HepG2 (cell line): Measurements from ENCODE around the gene DPM2. TPM values are rescaled to one million over a fixed set of nuclear protein-coding genes. Genes with fewer than 3 reads are reported as not detected.

ENCODE experiments used
- CREB3 ChIP-seq: sonication (generic); formaldehyde crosslinking; IDR thresholded peaks from 2 replicates; pipeline ENCODE4 v1.5.0; 2020; ENCODE audit warnings: missing genetic modification reagents
- MLX ChIP-seq: IDR thresholded peaks from 2 replicates; pipeline ENCODE4 v1.6.1; 2016
- NFAT5 ChIP-seq: sonication (generic); formaldehyde crosslinking; IDR thresholded peaks from 2 replicates; pipeline ENCODE4 v1.4.0; 2020; ENCODE audit warnings: missing genetic modification reagents
- PHF21A ChIP-seq: sonication (generic); formaldehyde crosslinking; IDR thresholded peaks from 2 replicates; pipeline ENCODE4 v1.5.0; 2020; ENCODE audit warnings: mild to moderate bottlenecking, missing genetic modification reagents
- PRPF4 ChIP-seq: fragments of 200-400 bp; formaldehyde crosslinking; IDR thresholded peaks from 2 replicates; pipeline ENCODE4 v1.6.1; 2016; ENCODE audit warnings: low read length, low read depth; ENCODE audit not compliant: poor library complexity, severe bottlenecking
- SATB2 ChIP-seq: sonication (generic); formaldehyde crosslinking; IDR thresholded peaks from 2 replicates; pipeline ENCODE4 v1.5.0; 2020; ENCODE audit warnings: missing genetic modification reagents
- SMAD9 ChIP-seq: sonication (generic); formaldehyde crosslinking; IDR thresholded peaks from 2 replicates; pipeline ENCODE4 v1.5.1; 2020; ENCODE audit warnings: mild to moderate bottlenecking, missing genetic modification reagents
- SRSF1 ChIP-seq: fragments of 200-400 bp; formaldehyde crosslinking; optimal IDR thresholded peaks from 2 replicates; pipeline ENCODE3; 2017; ENCODE audit warnings: mild to moderate bottlenecking, low read depth, low read length, moderate library complexity
- TFAP4 ChIP-seq: sonication (generic); IDR thresholded peaks from 2 replicates; pipeline ENCODE4 v1.6.1; 2016; ENCODE audit warnings: low read depth, borderline replicate concordance
- TP53 ChIP-seq: sonication (generic); formaldehyde crosslinking; conservative IDR thresholded peaks from 2 replicates; pipeline ENCODE4 v1.4.0; 2020; ENCODE audit warnings: missing genetic modification reagents
- YY1 ChIP-seq: IDR thresholded peaks from 2 replicates; pipeline ENCODE4 v1.6.1; 2011; ENCODE audit warnings: low read length, low read depth, moderate library complexity, mild to moderate bottlenecking; ENCODE audit not compliant: insufficient read depth, insufficient replicate concordance
- ZFP1 ChIP-seq: IDR thresholded peaks from 2 replicates; pipeline ENCODE4 v1.6.1; 2016
- ZNF33A ChIP-seq: sonication (generic); formaldehyde crosslinking; IDR thresholded peaks from 2 replicates; pipeline ENCODE4 v1.5.1; 2020; ENCODE audit warnings: missing genetic modification reagents, mild to moderate bottlenecking, moderate library complexity, borderline replicate concordance
- ZNF496 ChIP-seq: sonication (generic); formaldehyde crosslinking; IDR thresholded peaks from 2 replicates; pipeline ENCODE4 v1.8.1; 2023; ENCODE audit warnings: mild to moderate bottlenecking, moderate library complexity, missing genetic modification reagents; ENCODE audit not compliant: insufficient replicate concordance
- ZNF550 ChIP-seq: sonication (generic); formaldehyde crosslinking; IDR thresholded peaks from 2 replicates; pipeline ENCODE4 v1.4.0; 2020; ENCODE audit warnings: mild to moderate bottlenecking, missing genetic modification reagents, borderline replicate concordance
- ZNF577 ChIP-seq: sonication (generic); formaldehyde crosslinking; IDR thresholded peaks from 2 replicates; pipeline ENCODE4 v1.4.0; 2020; ENCODE audit warnings: mild to moderate bottlenecking, low read depth, missing genetic modification reagents, borderline replicate concordance
- ZXDC ChIP-seq: sonication (generic); formaldehyde crosslinking; IDR thresholded peaks from 2 replicates; pipeline ENCODE4 v1.5.0; 2020; ENCODE audit warnings: mild to moderate bottlenecking, missing genetic modification reagents
- polyA plus RNA-seq, 8 experiments: library from polyadenylated mRNA; depleted of rRNA in 3 of 8; stranded (reverse) in 7 of 8; unstranded in 1 of 8; fragments of >200 nt; fragmentation: Illumina TruSeq in 4 of 8; extraction: Trizol in 4 of 8; gene quantifications; 2 replicates each; pipeline versions ENCODE4 v1.2.1 to v1.2.3, GENCODE V29; 2011 to 2016; ENCODE audit warnings: low read depth in 4 of 8, missing spikeins in 1 of 8, mixed read lengths in 1 of 8; ENCODE audit not compliant: insufficient read depth in 1 of 8
- total RNA-seq, 5 experiments: library from RNA; depleted of rRNA; stranded (reverse); fragments of >200 nt; fragmentation: Illumina TruSeq; extraction: Trizol; gene quantifications; 2 replicates each; pipeline ENCODE4 v1.2.3, GENCODE V29; 2016; ENCODE audit warnings: low read depth in 1 of 5

Gene DPM2
- total and polyA plus RNA-seq, 2 of the 13 experiments (the other 11 are each of a cell fraction or from before 2014, with no cell fraction given), result 24.8 to 35.3 TPM

- no peak for TF ChIP-seq NFAT5 (CRISPR knock-in tag)
- no peak for TF ChIP-seq CREB3 (CRISPR knock-in tag)
- TF ChIP-seq TP53, result no peak
- TF ChIP-seq SATB2 (CRISPR knock-in tag), result no peak
- TF ChIP-seq ZNF496, result no peak
- TF ChIP-seq YY1, result no peak
- TF ChIP-seq PHF21A (CRISPR knock-in tag), result peak; percentile 87
- TF ChIP-seq ZNF550 (CRISPR knock-in tag), result no peak
- TF ChIP-seq ZNF577 (CRISPR knock-in tag), result no peak
- TF ChIP-seq ZFP1 (CRISPR knock-in tag), result no peak
- 0 out of 2 replicates have a peak, but pooled peaks have one; percentile 43 for TF ChIP-seq MLX (CRISPR knock-in tag)
- no peak for TF ChIP-seq SRSF1
- no peak; the same call in 1 of the 2 replicates for TF ChIP-seq TFAP4
- TF ChIP-seq SMAD9 (CRISPR knock-in tag), result no peak
- TF ChIP-seq ZXDC (CRISPR knock-in tag), result no peak
- no peak for TF ChIP-seq PRPF4
- no peak for TF ChIP-seq ZNF33A
These were observed 40.4 kb downstream of the DPM2 start (continued) for GRCh38 chr9:127897193-127897692.
